Kidney epithelial cell (primary cell): ENCODE results near the gene UPB1. TPM values are rescaled to one million over a fixed set of nuclear protein-coding genes. Genes with fewer than 3 reads are reported as not detected.

Source experiments
- DNase-seq: peaks from one replicate; pipeline ENCODE4 v3.0.0-alpha.2; 2010; ENCODE audit warnings: low read depth
- H3K27me3 ChIP-seq: 2 replicates; pipeline ENCODE4 v1.6.0; 2011; ENCODE audit warnings: low read length; ENCODE audit not compliant: control insufficient read depth, insufficient read depth
- H3K36me3 ChIP-seq: 2 replicates; pipeline ENCODE4 v1.5.1; 2011; ENCODE audit warnings: low read length; ENCODE audit not compliant: control insufficient read depth, insufficient read depth
- H3K4me3 ChIP-seq: 2 replicates; pipeline ENCODE4 v1.5.1; 2011; ENCODE audit warnings: low read depth, mild to moderate bottlenecking, control low read depth, low read length
- total RNA-seq: library from RNA; depleted of rRNA; stranded (reverse); fragments of >200 nt; gene quantifications from 2 replicates; pipeline ENCODE4 v1.2.3, GENCODE V29; 2015
- TF ChIP-seq, protein P1 (sequence below): IDR thresholded peaks from 2 replicates; pipeline ENCODE4 v1.5.1; 2011; ENCODE audit warnings: mild to moderate bottlenecking, moderate library complexity, low read length, control low read depth, inconsistent platforms; ENCODE audit not compliant: insufficient read depth, poor library complexity, severe bottlenecking

UPB1 gene
- total RNA-seq, 1 donor from 2014 or later: not detected

DNA sequence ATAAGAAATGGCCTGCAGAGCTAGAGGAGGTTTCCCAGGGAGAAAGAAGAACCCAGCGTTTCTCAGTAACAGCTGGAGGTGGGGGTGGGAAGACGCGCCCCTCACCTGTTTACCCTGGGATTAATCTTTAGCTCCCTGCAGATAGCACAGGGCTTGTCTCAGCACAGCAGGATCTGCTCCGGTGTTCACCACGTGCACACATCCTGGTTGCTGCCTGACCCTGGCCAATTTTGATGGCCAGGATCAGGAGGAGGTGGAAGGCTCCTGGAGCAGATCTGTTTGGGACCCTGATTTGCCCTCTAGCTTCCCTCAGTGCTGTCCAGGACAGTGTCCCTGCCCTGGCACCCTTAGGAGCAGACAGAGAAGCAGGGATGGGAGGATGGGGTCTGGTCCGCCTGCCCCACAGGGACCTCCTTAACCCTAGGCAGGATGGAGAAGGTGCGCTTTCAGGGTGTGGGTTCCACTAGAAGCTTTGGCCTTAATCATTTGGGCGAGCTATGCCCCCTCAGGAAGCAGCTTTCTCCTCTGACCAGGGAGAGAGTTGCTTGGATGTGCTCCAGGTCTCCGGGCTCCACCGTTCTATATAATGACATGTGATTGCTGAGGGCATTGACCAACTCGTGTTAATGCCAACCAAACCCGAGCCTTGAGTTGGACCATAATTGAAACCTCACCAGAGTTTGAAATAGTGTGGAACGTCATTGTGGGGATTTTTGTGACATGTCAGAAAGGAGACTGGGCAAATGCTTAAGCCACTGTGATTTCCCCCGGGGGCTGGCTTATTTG lies 19.3 kb downstream of the UPB1 start:
- DNase-seq: no peak
- Histone ChIP-seq H3K4me3 (no peak overlapping the region), H3K27me3 (peaks cover 8% of the 10 kb centered on the region), H3K36me3 (no peaks in the 10 kb centered on the region)
- TF ChIP-seq, protein P1, sequence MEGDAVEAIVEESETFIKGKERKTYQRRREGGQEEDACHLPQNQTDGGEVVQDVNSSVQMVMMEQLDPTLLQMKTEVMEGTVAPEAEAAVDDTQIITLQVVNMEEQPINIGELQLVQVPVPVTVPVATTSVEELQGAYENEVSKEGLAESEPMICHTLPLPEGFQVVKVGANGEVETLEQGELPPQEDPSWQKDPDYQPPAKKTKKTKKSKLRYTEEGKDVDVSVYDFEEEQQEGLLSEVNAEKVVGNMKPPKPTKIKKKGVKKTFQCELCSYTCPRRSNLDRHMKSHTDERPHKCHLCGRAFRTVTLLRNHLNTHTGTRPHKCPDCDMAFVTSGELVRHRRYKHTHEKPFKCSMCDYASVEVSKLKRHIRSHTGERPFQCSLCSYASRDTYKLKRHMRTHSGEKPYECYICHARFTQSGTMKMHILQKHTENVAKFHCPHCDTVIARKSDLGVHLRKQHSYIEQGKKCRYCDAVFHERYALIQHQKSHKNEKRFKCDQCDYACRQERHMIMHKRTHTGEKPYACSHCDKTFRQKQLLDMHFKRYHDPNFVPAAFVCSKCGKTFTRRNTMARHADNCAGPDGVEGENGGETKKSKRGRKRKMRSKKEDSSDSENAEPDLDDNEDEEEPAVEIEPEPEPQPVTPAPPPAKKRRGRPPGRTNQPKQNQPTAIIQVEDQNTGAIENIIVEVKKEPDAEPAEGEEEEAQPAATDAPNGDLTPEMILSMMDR: no peak

- Histone ChIP-seq H3K36me3 (no peaks in the 10 kb centered on the region), H3K27me3 (peaks cover 8% of the 10 kb centered on the region), H3K4me3 (no peak overlapping the region)
- TF ChIP-seq, protein P1: no peak
- DNase-seq: no peak
Measured at GRCh38 chr22:24515027-24515338, 19.9 kb downstream of the UPB1 start.

DNA sequence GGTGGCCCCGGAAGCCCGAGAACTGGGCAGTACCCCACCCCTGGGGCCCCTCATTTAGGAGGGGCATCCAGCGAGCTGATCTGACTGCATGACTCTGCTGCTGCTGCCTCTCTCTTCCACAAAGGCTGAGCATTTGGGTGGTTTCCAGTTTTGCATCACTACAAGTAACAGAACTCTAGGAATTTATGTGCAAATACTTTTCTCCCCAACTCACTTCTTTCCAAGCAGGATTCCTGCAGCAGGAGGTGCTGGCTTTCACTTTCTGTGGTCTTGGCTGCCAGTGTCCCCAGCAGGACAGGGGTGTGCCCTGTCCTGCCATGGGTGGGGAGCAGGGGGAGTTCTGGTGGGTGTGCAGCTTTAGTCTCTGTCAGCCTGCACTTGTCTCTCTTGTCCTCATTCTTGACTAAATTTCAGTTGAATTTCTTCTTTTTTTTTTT lies 21.2 kb downstream of the UPB1 start:
- Histone ChIP-seq H3K4me3 (no peak overlapping the region), H3K36me3 (no peaks in the 10 kb centered on the region), H3K27me3 (peaks cover 10% of the 10 kb centered on the region)
- TF ChIP-seq, protein P1: peak; percentile 20
- DNase-seq: peak; percentile 65

- peaks cover 10% of the 10 kb centered on the region for H3K27me3 ChIP-seq
- H3K4me3 ChIP-seq: no peak overlapping the region
- H3K36me3 ChIP-seq: no peaks in the 10 kb centered on the region
- TF ChIP-seq, protein P1: no peak
- no peak for DNase-seq
Measured at GRCh38 chr22:24517446-24517845, 22.3 kb downstream of the UPB1 start.

- H3K27me3 ChIP-seq: peaks cover 9% of the 10 kb centered on the region
- no peaks in the 10 kb centered on the region for H3K36me3 ChIP-seq
- H3K4me3 ChIP-seq: no peak overlapping the region
- no peak for DNase-seq
- TF ChIP-seq, protein P1: no peak
Measured at GRCh38 chr22:24518228-24518627, 23.1 kb downstream of the UPB1 start.
